Measurements from ENCODE around the gene SULT6B1. TPM values are rescaled to one million over a fixed set of nuclear protein-coding genes. Genes with fewer than 3 reads are reported as not detected.
"Not testable (repeated sequence)": the region's sequence is repeated elsewhere in the genome, so short reads cannot be mapped to it uniquely, and the experiment has no call there.

The SULT6B1 gene
- total RNA-seq, 1 donor from 2014 or later, result not detected

DNA sequence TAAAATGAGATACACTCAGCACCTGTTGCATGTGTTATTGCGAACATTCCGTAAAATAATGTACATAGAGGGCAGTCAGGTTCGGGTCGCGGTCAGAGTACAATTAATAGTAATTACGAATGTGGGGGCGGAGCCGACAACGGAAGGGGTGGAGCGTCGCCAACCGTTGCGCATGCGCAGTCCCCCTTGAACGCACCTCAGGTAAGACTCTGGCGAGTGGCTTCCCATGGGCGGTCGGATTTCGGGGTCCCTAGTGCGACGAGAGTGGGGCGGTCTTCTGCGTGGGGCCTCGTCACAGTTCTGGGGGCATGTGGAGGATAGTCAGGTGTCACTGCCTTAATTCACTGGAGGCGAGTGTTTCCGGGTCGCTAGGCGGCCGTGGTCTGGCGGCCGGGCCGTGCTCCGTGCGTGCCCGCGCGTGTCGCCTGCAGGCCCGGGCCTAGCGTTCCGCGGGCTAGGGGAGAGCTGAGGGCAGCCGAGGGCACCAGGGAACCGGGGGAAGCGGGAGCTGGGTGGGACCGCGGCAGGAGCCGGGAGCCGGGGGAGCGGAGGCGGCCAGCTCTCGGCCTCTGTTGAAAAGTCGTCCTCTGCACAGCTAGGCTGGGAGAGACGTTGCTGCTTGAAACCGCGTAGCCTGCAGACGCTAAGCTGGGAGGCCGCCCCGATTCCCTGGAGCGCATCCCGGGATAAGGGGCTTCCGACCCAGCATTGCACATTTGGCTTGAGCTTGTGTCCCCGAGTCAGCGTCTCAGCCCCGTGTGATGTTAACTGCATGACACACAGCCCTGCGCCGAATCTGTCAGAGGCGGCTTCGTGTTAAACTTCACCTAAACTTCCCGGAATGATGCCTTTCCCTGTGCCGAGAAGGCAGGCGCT is 8.1 kb upstream of the SULT6B1 start, which contains the start of gene CEBPZOS:
Gene CEBPZOS, plus strand, starts transcription at position 177 of the 876 bp plus-strand sequence. CDS start 3,209 bp downstream, outside the sequence.
- peak; percentile 95 for DNase-seq (ENCODE audit: low spot score)

DNA sequence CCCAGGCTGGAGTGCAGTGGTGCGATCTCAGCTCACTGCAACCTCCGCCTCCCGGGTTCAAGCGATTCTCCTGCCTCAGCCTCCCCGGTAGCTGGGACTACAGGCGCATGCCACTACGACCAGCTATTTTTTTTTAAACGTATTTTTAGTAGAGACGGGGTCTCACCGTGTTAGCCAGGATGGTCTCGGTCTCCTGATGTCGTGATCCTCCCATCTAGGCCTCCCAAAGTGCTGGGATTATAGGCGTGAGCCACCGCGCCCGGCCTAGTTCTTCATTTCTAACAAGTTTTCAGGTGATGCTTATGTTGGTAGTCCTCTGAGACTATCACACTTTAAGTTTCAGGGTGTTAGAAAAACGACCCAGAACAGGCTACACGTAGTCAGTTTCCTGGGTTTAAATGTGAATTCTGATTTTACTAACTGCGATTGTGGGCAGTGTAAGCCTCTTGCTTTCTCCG is 7.4 kb upstream of the SULT6B1 start:
- DNase-seq (ENCODE audit: low spot score), result not testable (repeated sequence)

DNA sequence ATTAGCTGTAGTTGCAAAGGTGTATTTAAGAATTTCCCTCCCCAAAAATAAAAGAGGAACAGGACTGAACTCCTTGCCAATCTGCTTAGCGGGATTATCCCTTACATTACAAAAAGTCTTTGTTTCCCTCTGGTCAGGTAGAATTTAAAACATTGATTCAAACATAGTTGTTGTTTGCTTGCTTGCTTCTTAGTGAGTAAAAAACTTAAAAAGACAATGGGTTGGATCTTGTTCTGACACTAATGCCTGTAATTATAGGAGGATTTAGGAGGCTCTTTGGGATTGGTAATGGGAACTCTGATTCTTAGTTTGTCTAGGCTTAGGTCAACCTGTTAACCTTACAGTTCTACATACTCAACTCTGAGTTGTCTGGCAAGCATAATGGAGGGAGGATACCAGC is 4.1 kb upstream of the SULT6B1 start:
- no peak for DNase-seq (ENCODE audit: low spot score)

DNA sequence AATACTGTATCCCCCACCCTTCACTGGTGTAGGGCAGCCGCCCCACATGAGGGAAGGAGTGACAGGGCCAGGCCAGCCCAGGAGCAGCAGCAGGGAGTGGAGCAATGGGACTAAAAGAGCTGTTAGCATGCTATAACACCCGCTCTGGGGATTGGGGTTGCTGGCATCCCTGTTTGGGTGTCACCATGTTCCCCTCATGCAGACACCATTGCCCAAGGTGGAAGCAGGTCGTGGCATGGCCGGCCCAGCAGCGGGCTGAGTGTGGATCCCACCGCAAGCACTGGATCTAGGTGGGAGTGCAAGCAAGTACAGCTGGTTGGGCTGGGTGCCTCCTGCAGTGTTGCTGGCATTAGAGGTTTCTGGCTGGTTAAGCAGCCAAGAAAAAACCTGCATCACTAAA is 3.3 kb upstream of the SULT6B1 start:
- DNase-seq (ENCODE audit: low spot score), result no peak

DNA sequence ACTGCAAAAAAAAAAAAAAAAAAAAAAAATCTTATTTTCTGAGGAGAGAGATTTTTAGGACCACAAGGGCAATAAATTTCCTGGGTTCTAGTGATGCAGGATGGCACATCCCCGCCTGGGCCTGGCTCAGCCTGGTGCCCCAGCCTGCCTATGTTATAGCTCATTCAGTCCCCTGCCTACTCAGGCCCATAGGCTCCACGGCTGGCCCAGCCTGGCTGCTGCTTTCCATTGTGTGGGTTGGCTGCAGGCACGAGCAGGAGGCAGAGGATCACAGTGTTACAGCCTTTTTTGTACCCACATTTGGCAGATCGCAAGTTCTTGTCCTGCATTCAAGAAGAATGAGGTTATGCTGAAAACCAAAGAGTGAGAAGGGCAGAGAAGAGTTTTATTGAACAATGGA is 2.8 kb upstream of the SULT6B1 start:
- DNase-seq (ENCODE audit: low spot score), result no peak

DNA sequence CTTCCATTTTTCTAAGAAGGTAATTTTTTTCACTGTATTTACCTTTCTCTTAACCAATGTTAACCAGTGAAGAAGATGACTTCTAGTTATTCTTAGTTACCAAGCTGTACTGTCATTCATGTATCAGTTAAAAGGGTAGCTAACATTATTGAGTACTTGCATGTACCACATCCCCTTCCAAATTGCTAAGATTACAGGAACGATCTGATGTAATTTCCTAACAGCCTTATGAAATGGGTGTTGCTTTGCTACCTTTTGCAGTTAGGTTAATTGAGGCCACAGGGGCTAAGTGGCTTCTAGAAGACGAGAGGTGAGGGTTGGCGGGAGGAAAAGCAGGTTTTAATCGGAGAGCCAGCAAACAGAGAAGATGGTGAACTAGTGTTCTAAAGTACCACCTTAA is 1.8 kb upstream of the SULT6B1 start:
- DNase-seq (ENCODE audit: low spot score), result no peak

DNA sequence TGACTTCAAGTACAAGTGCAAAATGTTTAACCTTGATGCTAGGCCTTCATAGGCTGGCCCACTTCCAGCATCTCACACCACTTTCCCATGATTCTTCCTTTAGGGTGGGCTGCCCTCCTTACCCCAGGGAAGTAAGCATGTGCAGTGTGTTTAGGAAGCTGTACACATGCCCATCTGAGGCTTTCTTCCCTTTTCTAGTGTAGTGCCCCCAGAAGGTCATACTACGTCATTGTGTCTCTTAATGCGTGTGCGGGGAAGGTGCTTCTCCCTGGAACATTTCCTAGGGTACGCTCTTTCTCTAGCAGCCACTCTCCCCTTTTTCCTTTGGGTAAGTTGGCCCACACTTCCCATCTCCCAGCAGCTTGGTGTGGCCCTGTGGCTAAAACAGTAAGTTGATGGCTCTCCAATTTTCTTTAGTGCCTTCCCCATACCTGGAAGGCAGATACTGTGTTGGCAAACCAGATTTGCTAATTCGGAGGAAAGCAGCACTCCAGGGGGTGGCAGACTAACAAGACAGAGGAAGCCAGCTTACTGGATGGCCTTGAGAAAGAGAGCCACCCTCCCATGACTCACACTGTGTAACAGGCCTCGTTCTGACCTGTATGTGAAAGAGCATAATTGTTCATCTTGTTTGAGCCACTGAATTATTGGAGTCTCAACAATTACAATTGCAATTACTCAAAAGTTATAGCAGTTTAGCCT is 1.1 kb upstream of the SULT6B1 start:
- no peak for DNase-seq (ENCODE audit: low spot score)

DNA sequence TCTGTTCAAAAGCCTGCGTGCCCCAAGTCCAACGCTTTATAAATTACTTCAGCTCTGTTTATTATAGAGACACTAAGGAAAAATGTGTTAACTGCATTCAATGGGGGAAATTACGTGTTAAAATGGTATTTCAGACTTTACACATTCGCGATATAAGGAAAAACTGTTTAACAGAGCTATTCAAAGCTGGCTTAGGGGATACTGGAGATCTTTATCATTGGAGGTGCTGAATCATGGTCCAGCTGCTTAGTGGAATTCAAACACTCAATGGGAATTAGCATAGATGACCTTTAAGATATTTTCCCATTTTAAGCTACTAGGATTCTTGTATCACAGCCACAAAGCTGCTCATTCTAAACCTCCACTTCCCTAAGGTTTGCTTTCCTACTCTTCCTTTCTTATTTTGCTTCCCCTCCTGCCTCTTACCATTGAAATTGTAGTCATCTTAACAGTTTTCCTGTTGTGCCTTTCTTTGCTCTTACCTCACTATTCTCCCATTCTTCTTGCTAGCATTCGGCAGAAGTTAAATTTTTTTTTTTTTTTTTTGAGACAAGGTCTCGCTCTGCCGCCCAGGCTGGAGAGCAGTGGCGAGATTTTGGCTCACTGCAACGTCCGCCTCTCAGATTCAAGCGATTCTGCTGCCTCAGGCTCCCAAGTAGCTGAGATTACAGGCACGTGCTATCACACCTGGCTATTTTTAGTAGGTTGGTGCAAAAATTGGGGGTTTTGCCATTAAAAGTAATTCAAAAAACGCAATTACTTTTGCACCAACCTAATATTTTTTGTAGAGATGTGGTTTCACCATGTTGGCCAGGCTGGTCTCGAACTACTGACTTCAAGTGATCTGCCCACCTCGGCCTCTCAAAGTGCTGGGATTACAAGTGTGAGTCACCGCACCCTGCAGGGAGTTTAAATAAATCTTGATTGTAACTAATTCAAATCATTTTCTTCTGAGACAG is 6.5 kb downstream of the SULT6B1 start:
- no peak for DNase-seq (ENCODE audit: low spot score)

DNA sequence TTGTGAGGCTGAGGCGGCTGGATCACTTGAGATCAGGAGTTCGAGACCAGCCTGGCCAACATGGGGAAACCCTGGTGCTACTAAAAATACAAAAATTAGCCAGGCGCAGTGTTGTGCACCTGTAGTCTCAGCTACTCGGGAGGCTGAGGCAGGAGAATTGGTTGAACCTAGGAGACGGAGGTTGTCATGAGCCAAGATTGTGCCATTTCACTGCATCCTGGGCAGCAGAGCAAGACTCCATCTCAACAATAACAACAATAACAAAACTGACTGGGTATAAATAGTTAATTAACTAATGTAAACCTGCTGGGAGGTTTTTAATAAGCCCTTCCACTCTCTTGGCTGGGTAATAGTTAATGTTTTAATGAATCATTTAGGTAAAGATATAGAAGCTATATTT is 7.8 kb downstream of the SULT6B1 start:
- DNase-seq (ENCODE audit: low spot score), result no peak

DNA sequence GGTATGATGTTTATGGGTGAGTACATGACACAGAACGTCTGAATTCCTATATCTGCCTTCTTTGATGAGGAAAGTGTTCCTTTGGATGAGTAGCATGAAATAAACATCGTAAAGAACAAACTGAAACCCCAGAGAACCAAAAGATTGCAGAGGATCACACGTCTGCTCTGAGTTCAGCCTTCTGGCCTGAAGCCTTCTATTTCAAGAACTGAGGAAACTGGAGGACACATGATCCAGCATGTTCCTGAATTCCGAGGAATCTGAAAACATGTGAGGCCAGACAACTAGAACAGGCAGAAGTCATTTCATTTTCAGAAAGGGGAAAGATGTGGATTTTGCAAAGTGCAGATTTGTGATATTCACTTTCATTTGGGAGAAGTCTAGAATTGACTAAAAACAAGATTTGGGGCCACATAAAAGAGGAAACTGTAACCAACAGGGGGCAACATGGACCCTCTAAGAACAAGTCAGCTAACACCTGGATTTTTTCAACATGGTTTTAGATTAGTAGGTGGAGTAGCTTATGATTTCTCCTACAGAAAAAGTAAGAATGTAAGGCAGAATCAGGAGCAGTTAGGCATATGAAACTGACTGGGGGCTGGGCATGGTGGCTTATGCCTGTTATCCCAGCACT is 8.3 kb downstream of the SULT6B1 start:
- no peak for DNase-seq (ENCODE audit: low spot score)

DNA sequence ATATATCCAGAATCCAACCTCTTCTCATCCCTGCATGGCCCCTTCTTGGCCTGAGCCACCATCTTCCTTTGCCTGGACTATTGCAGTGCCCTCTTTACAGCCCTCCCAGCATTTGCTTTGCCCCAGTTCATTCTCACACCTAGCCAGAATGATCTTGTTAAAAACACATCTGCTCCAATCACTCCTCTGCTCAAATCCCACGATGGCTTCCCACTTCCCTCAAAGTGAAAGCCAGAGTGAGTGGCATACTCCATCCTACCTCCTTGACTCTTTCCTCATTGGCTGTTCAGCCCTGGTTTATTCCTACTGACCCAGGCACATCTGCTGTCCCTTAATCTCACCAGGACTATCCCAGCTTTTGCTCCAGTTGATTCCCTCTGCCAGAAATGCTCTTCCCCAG is 14.7 kb downstream of the SULT6B1 start:
- DNase-seq (ENCODE audit: low spot score), result no peak

DNA sequence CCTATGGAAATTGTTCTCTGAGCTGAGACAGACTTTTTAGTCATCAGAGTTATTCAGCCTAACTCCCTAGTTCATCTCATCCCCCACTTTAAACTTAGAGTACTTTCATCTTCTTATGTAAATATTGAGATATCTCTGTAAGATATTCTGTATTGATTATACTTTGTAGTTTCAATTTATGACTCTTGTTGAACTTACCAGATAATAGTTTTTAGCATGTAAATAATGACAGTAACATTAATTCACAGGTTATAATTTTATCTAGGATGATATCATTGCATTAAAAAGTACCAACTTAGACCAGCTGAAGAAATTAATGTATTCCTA is 16.9 kb downstream of the SULT6B1 start:
- no peak for DNase-seq (ENCODE audit: low spot score)

DNA sequence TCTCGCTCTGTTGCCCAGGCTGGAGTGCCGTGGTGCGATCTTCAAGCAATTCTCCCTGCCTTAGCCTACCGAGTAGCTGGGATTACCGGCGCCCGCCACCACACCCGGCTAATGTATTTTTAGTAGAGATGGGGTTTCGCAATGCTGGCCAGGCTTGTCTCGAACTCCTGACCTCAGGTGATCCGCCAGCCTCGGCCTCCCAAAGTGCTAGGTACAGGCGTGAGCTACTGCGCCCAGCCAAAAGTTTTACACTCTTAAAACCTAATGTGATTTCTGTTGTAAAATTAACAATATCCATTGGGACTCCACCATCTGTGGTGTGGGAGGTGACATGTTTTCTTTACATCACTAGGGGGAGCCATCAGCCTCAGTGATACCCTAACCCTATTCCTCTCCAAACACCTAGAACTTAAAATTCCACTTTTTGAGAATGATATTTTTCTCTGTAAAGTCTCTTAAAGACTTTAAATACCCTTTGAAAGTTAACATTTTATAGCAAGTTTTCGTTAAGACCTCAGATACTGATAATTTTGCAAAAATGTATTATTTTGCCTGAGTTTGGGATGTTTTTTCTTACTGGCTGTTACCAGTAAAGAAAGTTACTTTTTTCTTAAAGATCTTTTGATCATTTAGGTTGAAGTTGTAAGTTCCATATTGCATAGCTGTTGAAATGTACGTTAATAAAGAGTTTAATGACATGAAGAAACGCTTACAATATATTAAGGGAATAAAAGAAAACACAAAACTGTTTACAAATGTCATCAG is 20.1 kb downstream of the SULT6B1 start:
- DNase-seq (ENCODE audit: low spot score), result no peak

DNA sequence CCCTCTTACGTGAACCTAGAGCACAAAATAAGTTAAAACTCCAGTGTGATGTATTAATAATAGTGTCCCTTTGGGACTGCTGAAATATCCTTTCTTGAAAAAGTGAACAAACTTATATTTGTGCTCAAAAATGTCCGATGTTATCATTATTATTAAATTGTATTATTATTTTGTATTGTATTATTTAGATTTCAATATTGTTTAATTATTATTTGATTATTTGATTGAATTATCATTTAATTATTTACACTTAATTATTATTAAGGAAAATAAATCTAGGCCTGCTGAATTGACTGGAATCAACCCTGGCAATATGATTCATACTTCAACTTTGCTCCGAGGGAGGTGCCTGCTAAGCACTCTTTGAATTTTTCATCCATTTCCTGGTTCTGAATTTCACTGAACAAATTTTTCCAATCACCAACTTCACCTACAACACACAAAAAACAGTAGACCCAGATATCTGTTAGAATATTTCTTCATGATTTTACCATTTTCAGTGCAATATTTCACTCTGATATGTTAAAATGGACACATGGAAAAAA is 20.8 kb downstream of the SULT6B1 start:
- DNase-seq (ENCODE audit: low spot score), result no peak

DNA sequence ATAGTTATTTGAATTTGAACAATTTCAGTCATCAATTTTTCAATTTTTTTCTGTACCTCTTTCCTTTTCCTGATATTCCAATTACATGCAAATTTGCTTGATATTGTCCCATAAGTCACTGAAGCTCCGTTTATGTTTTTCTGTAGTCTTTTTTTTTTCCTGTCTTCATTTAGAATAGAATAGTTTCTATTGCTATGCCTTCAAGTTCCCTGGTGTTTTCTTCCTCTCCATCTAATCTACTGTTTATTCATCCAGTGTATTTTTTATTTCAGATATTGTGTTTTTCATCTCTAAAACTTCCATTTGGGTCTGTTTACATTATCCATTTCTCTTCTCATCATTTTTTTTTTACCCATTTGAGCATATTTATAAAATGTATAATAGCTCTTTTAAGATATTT is 23.7 kb downstream of the SULT6B1 start:
- no peak for DNase-seq (ENCODE audit: low spot score)

DNA sequence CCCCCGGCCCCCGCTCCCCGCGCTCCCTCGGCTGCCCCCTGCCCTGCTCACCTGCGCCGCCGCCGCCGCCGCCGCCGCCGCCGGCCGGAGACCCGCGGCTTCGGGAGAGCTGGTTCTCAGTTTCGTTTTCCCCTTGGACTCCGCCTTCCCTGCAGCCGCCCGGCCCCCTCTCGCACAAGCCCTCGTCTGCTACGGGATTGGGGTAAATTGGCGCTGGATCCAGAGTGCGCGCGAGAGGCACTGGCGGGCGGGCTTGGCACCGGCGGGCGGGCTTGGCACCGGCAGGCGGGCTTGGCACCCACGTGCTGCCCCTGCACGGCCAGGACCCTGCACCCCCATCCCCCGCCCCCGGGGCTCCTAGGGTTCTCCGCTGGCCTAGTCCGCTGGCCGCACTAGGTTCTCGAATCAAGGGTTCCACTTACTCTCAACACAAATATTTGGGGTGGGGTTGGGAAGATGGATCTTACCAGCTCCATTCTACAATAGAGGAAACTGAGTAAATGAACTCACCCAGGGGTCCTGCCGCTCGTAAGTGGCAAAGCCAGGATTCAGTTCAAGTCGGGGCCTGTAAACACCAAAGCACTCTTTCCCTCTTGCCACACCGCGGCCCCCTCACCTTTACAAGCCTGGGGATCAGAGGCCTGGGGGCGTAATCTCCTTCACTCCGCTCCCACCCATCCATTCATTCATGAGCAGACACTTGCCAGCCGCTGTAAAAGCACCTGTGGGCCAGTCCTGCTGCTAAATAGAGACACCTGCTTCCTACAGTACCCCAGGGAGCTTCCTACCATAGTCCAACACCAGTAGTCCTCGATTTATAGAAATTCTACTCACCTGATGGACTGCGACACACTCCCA is 31.4 kb downstream of the SULT6B1 start, which contains the start of gene EIF2AK2:
Gene EIF2AK2, minus strand, starts transcription at position 124 of the 858 bp plus-strand sequence. CDS start 9,174 bp downstream, outside the sequence.
- DNase-seq (ENCODE audit: low spot score), result peak; percentile 93

DNA sequence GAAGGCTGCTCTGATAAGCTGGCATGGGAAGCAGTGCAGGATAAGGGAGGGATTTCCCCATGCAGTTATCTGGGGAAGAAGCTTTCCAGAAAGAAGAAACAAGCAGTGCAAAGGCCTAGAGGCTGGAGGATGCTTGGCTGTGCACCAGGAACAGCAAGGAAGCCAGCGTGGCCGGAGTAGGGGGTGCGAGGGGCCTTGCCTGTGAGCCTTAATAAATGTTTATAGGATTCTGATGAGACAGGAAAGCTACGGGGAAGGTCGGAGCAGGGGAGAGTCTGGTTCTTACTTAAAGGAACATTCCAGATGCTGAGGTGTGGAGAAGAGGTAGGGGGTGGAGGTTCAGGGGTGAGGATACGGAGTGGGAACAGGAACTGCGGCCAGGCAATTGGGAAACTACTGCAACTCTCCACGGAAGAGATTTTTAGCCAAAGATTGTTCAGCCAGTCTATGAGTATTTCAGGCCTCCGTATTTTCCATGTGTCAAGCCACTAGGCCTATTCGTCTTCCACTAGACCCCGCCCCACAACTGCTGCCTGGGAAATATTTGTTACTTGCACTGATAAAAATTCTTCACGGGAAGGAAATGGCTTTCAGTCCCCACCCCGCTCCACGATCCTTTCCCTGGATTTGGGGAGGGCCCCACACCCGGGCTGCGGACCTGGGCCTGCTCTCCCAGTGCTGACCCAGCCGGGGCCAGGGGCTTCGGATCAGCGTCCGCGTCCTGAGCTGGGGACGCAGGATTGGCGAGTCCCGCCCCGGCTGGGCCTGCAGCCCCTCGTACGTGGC is 32.2 kb downstream of the SULT6B1 start:
- DNase-seq (ENCODE audit: low spot score), result no peak

DNA sequence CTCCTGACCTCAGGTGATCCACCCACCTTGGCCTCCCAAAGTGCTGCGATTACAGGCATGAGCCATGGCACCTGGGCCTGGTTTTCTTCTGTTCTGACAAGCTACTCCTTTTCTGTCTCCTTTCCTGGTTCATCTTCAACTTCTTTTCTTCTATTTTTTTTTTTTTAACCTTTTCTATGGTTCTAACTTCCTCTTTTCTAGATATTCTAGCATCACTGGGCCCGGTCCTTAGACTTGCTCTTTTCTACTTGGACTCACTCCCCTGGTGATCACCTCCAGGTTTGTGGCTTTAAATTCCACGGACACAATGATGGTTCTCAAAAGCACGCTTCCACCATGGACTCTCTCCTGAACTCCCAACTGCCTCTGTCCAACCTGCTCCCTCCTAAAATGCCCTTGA is 33.7 kb downstream of the SULT6B1 start:
- DNase-seq (ENCODE audit: low spot score), result no peak

Data from mesenteric fat pad (tissue), 1 donor.